Mucosa of rectum (tissue), 2 donors: ENCODE data around the gene OR2A7.
"Not testable (repeated sequence)": the region's sequence is repeated elsewhere in the genome, so short reads cannot be mapped to it uniquely, and the experiment has no call there.

Source experiments
- H3K27ac ChIP-seq, 2 donors: one replicate each; pipeline ENCODE4 v1.7.0; 2013; ENCODE audit warnings: inconsistent platforms in 2 of 2, low read depth in 2 of 2, low read length in 2 of 2
- H3K27me3 ChIP-seq, 2 donors: one replicate each; pipeline ENCODE4 v1.7.0; 2013; ENCODE audit warnings: low read length in 2 of 2; ENCODE audit not compliant: control insufficient read depth in 2 of 2, insufficient read depth in 2 of 2
- H3K36me3 ChIP-seq, 2 donors: one replicate each; pipeline ENCODE4 v1.7.0; 2013; ENCODE audit warnings: low read length in 2 of 2; ENCODE audit not compliant: control insufficient read depth in 2 of 2, insufficient read depth in 2 of 2
- H3K4me1 ChIP-seq, 2 donors: one replicate each; pipeline ENCODE4 v1.7.0; 2013; ENCODE audit warnings: low read length in 2 of 2, mild to moderate bottlenecking in 1 of 2; ENCODE audit not compliant: control insufficient read depth in 2 of 2, insufficient read depth in 2 of 2
- H3K4me3 ChIP-seq, 2 donors: one replicate each; pipeline ENCODE4 v1.7.0; 2013; ENCODE audit warnings: low read length in 2 of 2
- H3K9ac ChIP-seq, 2 donors: one replicate each; pipeline ENCODE4 v1.7.0; 2013; ENCODE audit warnings: low read length in 2 of 2, low read depth in 1 of 2, mild to moderate bottlenecking in 1 of 2
- H3K9me3 ChIP-seq, 2 donors: one replicate each; pipeline ENCODE4 v1.7.0; 2013; ENCODE audit warnings: low read length in 2 of 2; ENCODE audit not compliant: control insufficient read depth in 2 of 2
- donor health status: healthy.
- donor health status: Normal muscosa, but diverticular disease.

The OR2A7 gene

DNA sequence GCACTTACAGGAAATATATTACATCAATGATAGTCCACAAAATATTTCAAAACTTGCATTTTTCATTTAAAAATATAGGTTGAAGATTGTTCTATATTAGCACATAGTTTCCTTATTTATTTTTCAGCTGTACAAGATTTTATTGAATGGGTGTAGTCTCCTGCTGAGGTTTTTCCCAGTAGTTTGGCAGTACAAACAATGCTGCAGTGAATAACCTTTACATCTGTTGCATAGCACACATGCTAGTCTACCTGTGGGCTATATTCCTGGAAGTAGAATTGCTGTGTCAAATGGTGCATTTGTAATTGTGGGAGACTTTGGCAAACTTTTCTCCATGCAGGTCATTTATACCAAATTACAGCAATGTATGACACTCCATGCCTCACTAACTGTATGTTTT is 44.1 kb downstream of the OR2A7 start:
- not testable (repeated sequence) for H3K36me3 ChIP-seq, H3K4me1 ChIP-seq, H3K27me3 ChIP-seq, H3K9ac ChIP-seq, H3K4me3 ChIP-seq, H3K27ac ChIP-seq, H3K9me3 ChIP-seq

DNA sequence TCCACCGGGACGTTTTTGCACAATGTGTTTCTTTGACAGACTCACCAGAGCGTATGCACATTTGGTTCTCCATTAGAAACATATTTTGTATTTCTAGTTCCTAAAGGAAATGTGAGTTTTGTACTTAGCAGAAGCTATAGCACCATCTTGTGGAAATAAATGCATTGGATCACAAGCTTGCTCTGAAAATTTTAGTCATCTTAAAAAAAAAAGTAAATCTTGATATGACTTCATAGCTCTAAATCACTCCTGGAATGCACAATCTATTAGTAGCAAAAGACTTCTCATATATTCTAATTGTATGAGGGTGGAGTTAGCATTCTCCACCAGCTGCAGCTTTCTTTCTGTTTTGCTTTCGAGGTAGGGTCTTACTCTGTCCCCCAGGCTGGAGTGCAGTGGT is 45.4 kb downstream of the OR2A7 start:
- not testable (repeated sequence) for H3K4me1 ChIP-seq, H3K9ac ChIP-seq, H3K9me3 ChIP-seq, H3K27ac ChIP-seq, H3K36me3 ChIP-seq, H3K27me3 ChIP-seq, H3K4me3 ChIP-seq

DNA sequence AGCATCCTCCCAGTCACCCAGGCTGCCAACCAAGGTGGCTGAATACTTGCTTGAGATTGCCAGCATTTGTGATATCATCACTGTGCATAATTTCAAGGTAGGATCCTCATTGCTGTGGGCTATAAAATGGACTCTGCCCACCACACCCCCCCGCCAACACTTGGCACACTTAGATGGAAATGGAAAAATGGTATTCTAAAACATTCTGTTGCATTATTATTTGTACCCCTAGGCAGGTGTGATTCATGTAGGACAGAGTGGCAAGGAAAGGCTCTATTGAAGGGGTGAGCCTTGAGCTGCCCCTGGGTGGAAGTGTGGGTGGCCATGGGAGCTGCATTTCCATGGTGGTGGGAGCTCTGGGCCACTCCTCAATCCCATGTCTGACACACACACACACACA is 46.0 kb downstream of the OR2A7 start:
- not testable (repeated sequence) for H3K4me3 ChIP-seq, H3K36me3 ChIP-seq, H3K27ac ChIP-seq, H3K9ac ChIP-seq, H3K9me3 ChIP-seq, H3K4me1 ChIP-seq, H3K27me3 ChIP-seq

DNA sequence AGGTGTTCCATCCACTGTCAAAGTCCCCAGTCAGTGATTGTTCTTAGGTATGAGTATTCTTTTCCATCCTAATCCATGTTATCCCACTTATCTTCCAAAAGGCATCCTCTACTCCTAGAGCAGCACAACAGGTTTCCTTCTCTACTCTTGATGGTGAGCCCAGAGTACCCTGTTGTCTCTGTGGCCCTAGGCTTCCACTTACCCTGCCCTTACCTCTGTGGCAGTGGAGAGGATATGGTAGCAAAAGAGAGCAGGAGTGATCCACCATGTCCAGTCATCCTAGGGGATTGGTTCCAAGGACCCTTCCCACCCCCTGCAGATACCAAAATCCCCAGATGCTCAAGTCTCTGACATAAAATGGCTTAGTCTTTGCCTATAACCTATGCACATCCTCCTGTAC is 47.4 kb downstream of the OR2A7 start:
- not testable (repeated sequence) for H3K36me3 ChIP-seq

More for the DNA sequence above, 47.4 kb downstream of the OR2A7 start:
- H3K4me3 ChIP-seq, H3K27ac ChIP-seq, H3K9me3 ChIP-seq, H3K4me1 ChIP-seq, H3K27me3 ChIP-seq, H3K9ac ChIP-seq: not testable (repeated sequence)
